Panc1 (cell line): ENCODE data around the gene TIMM13. TPM values are rescaled to one million over a fixed set of nuclear protein-coding genes. Genes with fewer than 3 reads are reported as not detected.

Experiments
- ATAC-seq: fragments of 200-7000 bp; cut with Tn5 transposase; 2 replicates; pipeline ENCODE4 v1.9.1; 2020; ENCODE audit warnings: mild to moderate bottlenecking, moderate library complexity
- BruUV-seq: library from RNA; stranded (reverse); fragments of 400-500 nt; replicated peaks from 2 replicates; lab custom pipeline; 2021; lab: Mats Ljungman, UMichigan
- CTCF ChIA-PET: fragments of 300-600 bp; sonication (Branson Sonifier 250); formaldehyde crosslinking; loops from one replicate; lab custom pipeline; 2022; ENCODE audit warnings: antibody characterized with exemption; lab: Charles Lee
- POLR2A ChIA-PET: fragments of 300-600 bp; sonication (Branson Sonifier 250); formaldehyde crosslinking; loops from one replicate; lab custom pipeline; 2022; ENCODE audit warnings: antibody characterized with exemption; lab: Charles Lee
- DNase-seq: peaks from one replicate; pipeline ENCODE4 v3.0.0-alpha.2; 2010; ENCODE audit warnings: low read depth, low spot score
- H3K27ac ChIP-seq: 2 replicates; pipeline ENCODE4 v1.5.1; 2011; ENCODE audit warnings: mild to moderate bottlenecking, low read length, inconsistent platforms
- H3K27me3 ChIP-seq: fragments of 200-500 bp; sonication (Bioruptor generic); 2 replicates; pipeline ENCODE4 v1.6.0; 2014; ENCODE audit warnings: low read length, inconsistent platforms; ENCODE audit not compliant: control insufficient read depth, insufficient read depth
- H3K36me3 ChIP-seq: fragments of 200-500 bp; sonication (Bioruptor generic); 2 replicates; pipeline ENCODE4 v1.5.1; 2014; ENCODE audit warnings: inconsistent platforms, mild to moderate bottlenecking, low read length, moderate library complexity; ENCODE audit not compliant: control insufficient read depth, insufficient read depth
- H3K4me1 ChIP-seq: 2 replicates; pipeline ENCODE4 v1.5.1; 2011; ENCODE audit warnings: inconsistent platforms, mild to moderate bottlenecking, low read length, moderate library complexity; ENCODE audit not compliant: control insufficient read depth, insufficient read depth
- H3K4me3 ChIP-seq, 2 experiments: 2 replicates each; pipeline ENCODE4 v1.5.1; 2011 to 2012; ENCODE audit warnings: low read depth in 2 of 2, low read length in 2 of 2, mild to moderate bottlenecking in 2 of 2, inconsistent platforms in 1 of 2, moderate library complexity in 1 of 2
- H3K9me3 ChIP-seq: fragments of 200-500 bp; sonication (Bioruptor generic); 2 replicates; pipeline ENCODE4 v1.5.1; 2014; ENCODE audit warnings: low read depth, mild to moderate bottlenecking, inconsistent platforms, low read length, moderate library complexity; ENCODE audit not compliant: control insufficient read depth, insufficient read depth
- POLR2AphosphoS5 ChIP-seq: IDR thresholded peaks from 2 replicates; pipeline ENCODE4 v1.6.1; 2012; ENCODE audit warnings: mild to moderate bottlenecking, low read depth, low read length, moderate library complexity
- SIN3A ChIP-seq: IDR thresholded peaks from 2 replicates; pipeline ENCODE4 v1.6.1; 2012; ENCODE audit warnings: low read depth, mild to moderate bottlenecking, low read length, moderate library complexity, borderline replicate concordance; ENCODE audit not compliant: insufficient read depth
- TCF7L2 ChIP-seq: IDR thresholded peaks from 2 replicates; pipeline ENCODE4 v1.6.1; 2011; ENCODE audit warnings: mild to moderate bottlenecking, low read depth, low read length, inconsistent platforms
- in situ Hi-C: cut with HindIII; loops from 2 replicates; pipeline ENCODE4 v1.10.0; 2016; ENCODE audit warnings: low sequenced_read_pairs, low pct_unique_long_range_greater_than_20kb
- intact Hi-C: fragments of 100-400 bp; cut with micrococcal nuclease; formaldehyde crosslinking; loops from one replicate; pipeline ENCODE4 v1.10.0; 2022; ENCODE audit not compliant: unreplicated experiment
- total RNA-seq: library from RNA; stranded (reverse); gene quantifications from one replicate; pipeline ENCODE4 v1.2.1, GENCODE V29; 2021; ENCODE audit not compliant: unreplicated experiment
- TF ChIP-seq, protein P1 (sequence below), 2 experiments: IDR thresholded peaks; 2 replicates each; pipeline ENCODE4 v1.6.1; 2011 to 2012; ENCODE audit warnings: low read depth in 2 of 2, control low read depth in 1 of 2, low read length in 1 of 2, mild to moderate bottlenecking in 1 of 2, moderate library complexity in 1 of 2; ENCODE audit not compliant: insufficient read depth in 1 of 2
- TF ChIP-seq, protein P2 (sequence below): fragments of 450-650 bp; IDR thresholded peaks from 2 replicates; pipeline ENCODE4 v1.5.1; 2017; ENCODE audit warnings: mild to moderate bottlenecking

TIMM13 gene
- total RNA-seq, 1 experiment from 2014 or later: 128 TPM

DNA sequence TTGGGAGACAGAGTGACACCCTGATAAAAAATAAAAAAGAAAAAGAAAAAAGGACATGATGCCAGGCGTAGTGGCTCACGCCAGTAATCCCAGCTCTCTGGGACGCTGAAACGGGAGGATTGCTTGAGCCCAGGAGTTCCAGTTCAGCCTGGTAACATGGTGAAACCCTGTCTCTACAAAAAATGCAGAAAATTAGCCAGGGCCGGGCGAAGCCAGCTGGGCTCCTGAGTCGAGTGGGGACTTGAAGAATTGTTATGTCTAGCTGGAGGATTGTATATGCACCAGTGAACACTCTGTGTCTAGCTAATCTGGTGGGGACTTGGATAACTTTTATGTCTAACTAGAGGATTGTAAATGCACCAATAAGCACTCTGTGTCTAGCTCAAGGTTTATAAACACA lies 35.0 kb downstream of the TIMM13 start:
- H3K36me3 ChIP-seq: no peaks in the 10 kb centered on the region
- TF ChIP-seq POLR2AphosphoS5 (no peak), TCF7L2 (no peak), SIN3A (no peak)
- TF ChIP-seq, protein P1, sequence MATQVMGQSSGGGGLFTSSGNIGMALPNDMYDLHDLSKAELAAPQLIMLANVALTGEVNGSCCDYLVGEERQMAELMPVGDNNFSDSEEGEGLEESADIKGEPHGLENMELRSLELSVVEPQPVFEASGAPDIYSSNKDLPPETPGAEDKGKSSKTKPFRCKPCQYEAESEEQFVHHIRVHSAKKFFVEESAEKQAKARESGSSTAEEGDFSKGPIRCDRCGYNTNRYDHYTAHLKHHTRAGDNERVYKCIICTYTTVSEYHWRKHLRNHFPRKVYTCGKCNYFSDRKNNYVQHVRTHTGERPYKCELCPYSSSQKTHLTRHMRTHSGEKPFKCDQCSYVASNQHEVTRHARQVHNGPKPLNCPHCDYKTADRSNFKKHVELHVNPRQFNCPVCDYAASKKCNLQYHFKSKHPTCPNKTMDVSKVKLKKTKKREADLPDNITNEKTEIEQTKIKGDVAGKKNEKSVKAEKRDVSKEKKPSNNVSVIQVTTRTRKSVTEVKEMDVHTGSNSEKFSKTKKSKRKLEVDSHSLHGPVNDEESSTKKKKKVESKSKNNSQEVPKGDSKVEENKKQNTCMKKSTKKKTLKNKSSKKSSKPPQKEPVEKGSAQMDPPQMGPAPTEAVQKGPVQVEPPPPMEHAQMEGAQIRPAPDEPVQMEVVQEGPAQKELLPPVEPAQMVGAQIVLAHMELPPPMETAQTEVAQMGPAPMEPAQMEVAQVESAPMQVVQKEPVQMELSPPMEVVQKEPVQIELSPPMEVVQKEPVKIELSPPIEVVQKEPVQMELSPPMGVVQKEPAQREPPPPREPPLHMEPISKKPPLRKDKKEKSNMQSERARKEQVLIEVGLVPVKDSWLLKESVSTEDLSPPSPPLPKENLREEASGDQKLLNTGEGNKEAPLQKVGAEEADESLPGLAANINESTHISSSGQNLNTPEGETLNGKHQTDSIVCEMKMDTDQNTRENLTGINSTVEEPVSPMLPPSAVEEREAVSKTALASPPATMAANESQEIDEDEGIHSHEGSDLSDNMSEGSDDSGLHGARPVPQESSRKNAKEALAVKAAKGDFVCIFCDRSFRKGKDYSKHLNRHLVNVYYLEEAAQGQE (IDR thresholded peaks at IDR 0.05; ENCODE audit: insufficient read depth in 1 of 2, low read depth in 2 of 2, low read length in 1 of 2): no peak
- TF ChIP-seq, protein P2, sequence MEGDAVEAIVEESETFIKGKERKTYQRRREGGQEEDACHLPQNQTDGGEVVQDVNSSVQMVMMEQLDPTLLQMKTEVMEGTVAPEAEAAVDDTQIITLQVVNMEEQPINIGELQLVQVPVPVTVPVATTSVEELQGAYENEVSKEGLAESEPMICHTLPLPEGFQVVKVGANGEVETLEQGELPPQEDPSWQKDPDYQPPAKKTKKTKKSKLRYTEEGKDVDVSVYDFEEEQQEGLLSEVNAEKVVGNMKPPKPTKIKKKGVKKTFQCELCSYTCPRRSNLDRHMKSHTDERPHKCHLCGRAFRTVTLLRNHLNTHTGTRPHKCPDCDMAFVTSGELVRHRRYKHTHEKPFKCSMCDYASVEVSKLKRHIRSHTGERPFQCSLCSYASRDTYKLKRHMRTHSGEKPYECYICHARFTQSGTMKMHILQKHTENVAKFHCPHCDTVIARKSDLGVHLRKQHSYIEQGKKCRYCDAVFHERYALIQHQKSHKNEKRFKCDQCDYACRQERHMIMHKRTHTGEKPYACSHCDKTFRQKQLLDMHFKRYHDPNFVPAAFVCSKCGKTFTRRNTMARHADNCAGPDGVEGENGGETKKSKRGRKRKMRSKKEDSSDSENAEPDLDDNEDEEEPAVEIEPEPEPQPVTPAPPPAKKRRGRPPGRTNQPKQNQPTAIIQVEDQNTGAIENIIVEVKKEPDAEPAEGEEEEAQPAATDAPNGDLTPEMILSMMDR: no peak
- H3K9me3 ChIP-seq: no peaks in the 10 kb centered on the region
- H3K4me1 ChIP-seq: no peaks in the 10 kb centered on the region
- ChIA-PET CTCF (interaction anchor here (0.5 to 0.6 kb wide), 5 partner anchors 21 to 841 kb away, joined by 3 to 6 read pairs (median 3); no protein-coding TSS in a partner anchor), POLR2A (interaction anchor here (0.8 kb wide), 1 partner anchor 109 kb away, joined by 3 read pairs; no protein-coding TSS in a partner anchor)
- no TSS peak for BruUV-seq
- no peak for ATAC-seq
- intact Hi-C loops: no loop called here
- in situ Hi-C loops: no loop called here
- H3K4me3 ChIP-seq: no peak overlapping the region
- no peak overlapping the region for H3K27ac ChIP-seq
- no peaks in the 10 kb centered on the region for H3K27me3 ChIP-seq
- DNase-seq: no peak

DNA sequence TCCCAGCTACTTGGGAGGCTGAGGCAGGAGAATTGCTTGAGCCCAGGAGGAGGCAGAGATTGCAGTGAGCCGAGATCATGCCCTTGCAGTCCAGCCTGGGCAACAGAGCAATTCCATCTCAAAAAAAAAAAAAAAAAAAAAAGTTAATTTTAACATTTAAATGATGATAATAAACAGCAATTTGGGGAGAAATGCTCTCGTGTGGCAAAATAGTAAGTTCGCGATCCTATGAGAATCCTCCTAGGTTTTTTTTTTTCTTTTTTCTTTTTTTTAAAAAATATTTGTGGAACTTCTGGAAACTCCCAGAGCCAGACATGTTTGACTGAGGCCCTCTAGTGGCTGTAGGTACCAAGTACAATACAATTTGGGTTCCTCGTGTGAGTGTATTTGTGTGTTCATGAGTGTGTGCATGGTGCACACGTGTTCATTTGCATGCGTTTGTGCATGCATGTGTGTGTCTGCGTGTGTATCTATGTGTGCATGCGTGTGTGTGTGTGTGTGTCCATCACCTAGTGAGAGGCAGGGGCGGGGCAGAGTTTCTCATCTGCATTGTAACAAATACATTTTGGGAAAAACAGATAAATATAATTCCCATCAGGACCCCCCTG lies 36.2 kb downstream of the TIMM13 start:
- TF ChIP-seq SIN3A (no peak), POLR2AphosphoS5 (no peak), TCF7L2 (no peak)
- TF ChIP-seq, protein P1 (IDR thresholded peaks at IDR 0.05; ENCODE audit: insufficient read depth in 1 of 2, low read depth in 2 of 2, low read length in 1 of 2): no peak
- TF ChIP-seq, protein P2: peak; percentile 82
- Histone ChIP-seq H3K36me3 (no peaks in the 10 kb centered on the region), H3K4me1 (no peaks in the 10 kb centered on the region), H3K9me3 (no peaks in the 10 kb centered on the region), H3K27me3 (no peaks in the 10 kb centered on the region), H3K27ac (no peak overlapping the region), H3K4me3 (no peak overlapping the region)
- in situ Hi-C loops: no loop called here
- ATAC-seq (peak; percentile 73), DNase-seq (peak; percentile 38)
- CTCF ChIA-PET: interaction anchor here (0.6 to 0.7 kb wide), 2 partner anchors 17 to 68 kb away, joined by 3 to 5 read pairs; no protein-coding TSS in a partner anchor
- intact Hi-C loops: no loop called here
- no TSS peak for BruUV-seq
- POLR2A ChIA-PET: interaction anchor here (0.7 kb wide), 1 partner anchor 85 kb away, joined by 4 read pairs; no protein-coding TSS in a partner anchor
